Muscle layer of duodenum (tissue), 2 donors: ENCODE measurements around the gene FUBP3.
A peak's percentile ranks its signal among the peaks of the same experiment; 100 is the strongest.

Experiments
- H3K27ac ChIP-seq: one replicate; pipeline ENCODE4 v1.7.0; 2013; ENCODE audit warnings: mild to moderate bottlenecking, low read length
- H3K27me3 ChIP-seq: one replicate; pipeline ENCODE4 v1.7.0; 2013; ENCODE audit warnings: low read depth, mild to moderate bottlenecking, control low read depth, low read length
- H3K36me3 ChIP-seq, 2 donors: one replicate each; pipeline ENCODE4 v1.7.0; 2013; ENCODE audit warnings: low read length in 2 of 2, control low read depth in 1 of 2, mild to moderate bottlenecking in 1 of 2; ENCODE audit not compliant: insufficient read depth in 2 of 2, control insufficient read depth in 1 of 2
- H3K4me1 ChIP-seq, 2 donors: one replicate each; pipeline ENCODE4 v1.7.0; 2013; ENCODE audit warnings: low read length in 2 of 2, mild to moderate bottlenecking in 2 of 2, control low read depth in 1 of 2, moderate library complexity in 1 of 2; ENCODE audit not compliant: insufficient read depth in 2 of 2, control insufficient read depth in 1 of 2
- H3K4me3 ChIP-seq, 2 donors: one replicate each; pipeline ENCODE4 v1.7.0; 2013; ENCODE audit warnings: low read length in 2 of 2, low read depth in 1 of 2, mild to moderate bottlenecking in 1 of 2
- H3K9me3 ChIP-seq, 2 donors: one replicate each; pipeline ENCODE4 v1.7.0; 2013; ENCODE audit warnings: low read length in 2 of 2, control low read depth in 1 of 2, mild to moderate bottlenecking in 1 of 2; ENCODE audit not compliant: control insufficient read depth in 1 of 2
- donor health status: healthy.

The FUBP3 gene

GRCh38 chr9:130636648-130637020 lies 57.3 kb downstream of the FUBP3 start:
- no peak overlapping the region for H3K27ac ChIP-seq
- H3K27me3 ChIP-seq = no peaks in the 10 kb centered on the region
- no peaks in the 10 kb centered on the region for H3K4me1 ChIP-seq
- H3K9me3 ChIP-seq = no peaks in the 10 kb centered on the region
- peaks cover 45 to 59% of the 10 kb centered on the region in 2 donors for H3K36me3 ChIP-seq
- no peak overlapping the region for H3K4me3 ChIP-seq

DNA sequence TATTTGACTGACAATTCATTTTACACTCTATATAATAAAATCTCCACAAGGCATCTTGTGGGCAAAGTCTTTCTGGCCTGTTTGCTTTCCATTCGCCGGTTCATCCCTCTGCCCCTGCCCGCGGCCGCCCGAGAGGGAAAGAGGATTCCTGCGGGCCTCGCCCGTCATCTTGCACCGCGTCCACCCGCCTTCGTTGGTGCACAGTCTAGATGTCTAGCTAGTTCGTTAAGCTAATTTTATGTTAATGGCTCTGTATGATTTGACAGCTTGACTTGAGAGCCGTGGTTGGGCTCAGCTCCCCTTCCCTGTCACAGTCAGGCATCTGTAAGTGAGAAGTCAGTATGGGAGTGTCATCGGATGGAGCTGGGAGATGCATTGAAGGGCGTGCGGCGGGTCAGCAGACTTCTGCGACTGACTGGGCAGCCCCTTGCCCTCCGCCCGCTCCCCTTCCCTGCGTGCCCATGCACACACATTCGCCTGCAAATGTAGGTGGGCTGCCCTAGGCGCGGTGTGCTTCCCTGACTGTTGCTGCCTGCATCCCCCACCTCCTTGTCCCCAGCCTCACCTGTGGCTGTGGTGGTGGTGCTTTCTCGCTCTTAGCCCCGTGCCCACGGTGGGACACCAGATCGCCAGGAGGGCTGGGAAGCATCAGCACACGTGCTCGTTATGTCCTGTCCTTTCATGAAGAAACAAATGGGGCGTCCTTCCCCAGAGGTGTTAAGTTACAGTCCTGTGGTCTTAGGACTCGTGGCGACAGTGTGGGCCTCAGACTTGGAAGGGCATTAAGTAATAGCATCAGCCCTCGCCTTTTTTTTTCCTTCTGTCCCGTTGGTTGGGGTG lies 59.1 kb downstream of the FUBP3 start:
- Histone ChIP-seq H3K9me3 (no peaks in the 10 kb centered on the region), H3K4me1 (no peaks in the 10 kb centered on the region), H3K27me3 (no peaks in the 10 kb centered on the region), H3K36me3 (peaks cover 33 to 42% of the 10 kb centered on the region in 2 donors), H3K4me3 (no peak overlapping the region), H3K27ac (no peak overlapping the region)

DNA sequence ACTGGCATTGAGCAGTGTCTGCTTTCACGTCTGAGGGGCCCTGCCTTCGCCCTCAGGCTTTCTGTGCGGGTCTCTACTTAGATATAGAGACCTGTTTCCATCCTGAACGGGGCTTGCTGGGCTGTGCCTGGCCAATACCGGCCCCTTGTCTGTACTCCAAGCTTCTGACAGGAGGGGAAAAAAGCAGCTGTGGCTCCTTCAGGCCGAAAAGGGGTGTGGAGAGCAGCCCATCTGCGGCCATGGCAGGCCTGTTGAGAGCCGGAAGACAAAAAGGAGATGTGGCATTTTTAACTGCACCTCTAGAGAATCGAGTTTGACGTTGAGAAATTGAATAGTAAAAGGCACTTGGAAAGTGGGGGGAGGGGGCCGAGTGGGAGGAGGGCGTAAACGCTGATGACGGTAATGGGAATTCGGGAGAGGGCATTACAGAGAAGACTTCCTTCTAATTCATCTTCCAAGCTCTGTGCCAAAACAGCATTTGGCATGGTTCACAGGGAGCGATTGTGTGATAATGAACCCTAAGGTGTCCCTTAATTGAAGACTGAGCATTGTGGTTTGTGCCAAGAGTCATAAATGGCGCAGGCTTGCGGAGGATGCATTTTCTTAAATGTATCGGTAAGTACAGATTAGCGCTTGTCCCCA lies 59.9 kb downstream of the FUBP3 start:
- no peak overlapping the region for H3K27ac ChIP-seq
- H3K27me3 ChIP-seq = no peaks in the 10 kb centered on the region
- H3K36me3 ChIP-seq = peaks cover 29 to 34% of the 10 kb centered on the region in 2 donors
- no peak overlapping the region for H3K4me3 ChIP-seq
- H3K9me3 ChIP-seq = no peaks in the 10 kb centered on the region
- H3K4me1 ChIP-seq = no peaks in the 10 kb centered on the region

GRCh38 chr9:130639866-130640555 lies 60.6 kb downstream of the FUBP3 start:
- peaks cover 25 to 26% of the 10 kb centered on the region in 2 donors for H3K36me3 ChIP-seq
- no peaks in the 10 kb centered on the region for H3K27me3 ChIP-seq
- no peak overlapping the region for H3K4me3 ChIP-seq
- no peak overlapping the region for H3K27ac ChIP-seq
- no peaks in the 10 kb centered on the region for H3K4me1 ChIP-seq
- no peaks in the 10 kb centered on the region for H3K9me3 ChIP-seq

DNA sequence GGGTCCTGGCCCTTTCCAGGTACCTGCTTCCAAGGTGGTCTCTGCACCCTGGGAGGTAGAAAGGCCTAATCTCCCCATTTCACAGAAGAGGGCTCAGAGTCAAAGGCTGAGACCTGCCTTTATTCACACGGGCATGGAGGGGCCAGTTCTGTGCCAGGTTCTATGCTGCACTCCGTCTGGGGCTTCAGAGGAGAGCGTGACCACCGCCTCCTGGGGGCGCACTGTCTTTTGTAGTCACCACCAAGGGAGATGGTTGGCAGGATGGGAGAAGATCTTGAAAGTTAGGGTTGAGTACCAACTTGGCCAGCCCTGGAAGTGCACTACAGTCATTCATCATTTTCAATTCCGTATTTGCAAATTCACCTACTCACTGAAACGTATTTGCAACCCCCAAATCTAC lies 61.3 kb downstream of the FUBP3 start:
- Histone ChIP-seq H3K27me3 (no peaks in the 10 kb centered on the region), H3K36me3 (peaks cover 18 to 20% of the 10 kb centered on the region in 2 donors), H3K4me1 (no peaks in the 10 kb centered on the region), H3K9me3 (no peaks in the 10 kb centered on the region), H3K4me3 (no peak overlapping the region), H3K27ac (no peak overlapping the region)

- Histone ChIP-seq H3K4me1 (no peaks in the 10 kb centered on the region), H3K36me3 (peaks cover 0 to 8% of the 10 kb centered on the region in 2 donors), H3K27me3 (no peaks in the 10 kb centered on the region), H3K27ac (no peak overlapping the region), H3K4me3 (no peak overlapping the region), H3K9me3 (no peaks in the 10 kb centered on the region)
Observed at GRCh38 chr9:130642926-130643325, 63.5 kb downstream of the FUBP3 start.

- H3K27me3 ChIP-seq = no peaks in the 10 kb centered on the region
- no peaks in the 10 kb centered on the region for H3K9me3 ChIP-seq
- no peaks in the 10 kb centered on the region for H3K36me3 ChIP-seq
- no peak overlapping the region for H3K27ac ChIP-seq
- H3K4me1 ChIP-seq = no peaks in the 10 kb centered on the region
- no peak overlapping the region for H3K4me3 ChIP-seq
Observed at GRCh38 chr9:130651221-130651620, 71.8 kb downstream of the FUBP3 start.

GRCh38 chr9:130651752-130652151 lies 72.4 kb downstream of the FUBP3 start:
- no peaks in the 10 kb centered on the region for H3K9me3 ChIP-seq
- no peaks in the 10 kb centered on the region for H3K4me1 ChIP-seq
- H3K27ac ChIP-seq = no peak overlapping the region
- no peaks in the 10 kb centered on the region for H3K36me3 ChIP-seq
- H3K4me3 ChIP-seq = no peak overlapping the region
- H3K27me3 ChIP-seq = no peaks in the 10 kb centered on the region

GRCh38 chr9:130654879-130655278 lies 75.5 kb downstream of the FUBP3 start:
- Histone ChIP-seq H3K4me3 (no peak overlapping the region), H3K36me3 (no peaks in the 10 kb centered on the region), H3K4me1 (peaks cover 0 to 8% of the 10 kb centered on the region in 2 donors), H3K27ac (no peak overlapping the region), H3K9me3 (no peaks in the 10 kb centered on the region), H3K27me3 (peaks cover 16% of the 10 kb centered on the region)

- no peaks in the 10 kb centered on the region for H3K9me3 ChIP-seq
- no peak overlapping the region for H3K27ac ChIP-seq
- peak overlapping the region in 1 of 2 donors; percentile 19 for H3K4me3 ChIP-seq
- H3K4me1 ChIP-seq = peaks cover 0 to 47% of the 10 kb centered on the region in 2 donors
- peaks cover 48% of the 10 kb centered on the region for H3K27me3 ChIP-seq
- H3K36me3 ChIP-seq = no peaks in the 10 kb centered on the region
Observed at GRCh38 chr9:130658893-130659698, 79.7 kb downstream of the FUBP3 start.
